GM21360 (cell line): Measurements from ENCODE around the gene TTC23.
A peak's percentile ranks its signal among the peaks of the same experiment; 100 is the strongest.

Source experiments
- ATAC-seq: cut with Tn5 transposase; IDR thresholded peaks from one replicate; pipeline ENCODE4 v1.9.1; 2021; ENCODE audit warnings: mild to moderate bottlenecking, moderate library complexity; ENCODE audit not compliant: unreplicated experiment

TTC23 gene

DNA sequence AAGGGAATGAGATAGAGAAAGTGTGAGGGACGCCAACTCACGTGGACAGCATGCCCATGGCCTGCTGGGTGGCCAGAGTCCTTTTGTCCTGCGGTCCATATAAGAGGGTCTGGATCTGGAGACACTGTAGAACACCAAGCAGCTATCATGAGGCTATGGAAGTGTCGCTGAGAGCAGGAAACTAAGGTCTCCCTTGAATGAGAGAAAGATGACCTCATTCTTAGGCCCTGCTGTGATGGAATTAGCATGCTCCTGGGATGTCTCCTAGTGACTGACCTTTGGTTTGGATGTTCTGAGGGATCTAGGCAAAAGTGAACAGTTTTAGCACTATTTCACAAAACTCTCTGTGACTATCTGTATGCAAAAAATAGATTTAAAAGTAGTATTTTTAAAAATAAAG lies 110.1 kb downstream of the TTC23 start:
- ATAC-seq: no peak

DNA sequence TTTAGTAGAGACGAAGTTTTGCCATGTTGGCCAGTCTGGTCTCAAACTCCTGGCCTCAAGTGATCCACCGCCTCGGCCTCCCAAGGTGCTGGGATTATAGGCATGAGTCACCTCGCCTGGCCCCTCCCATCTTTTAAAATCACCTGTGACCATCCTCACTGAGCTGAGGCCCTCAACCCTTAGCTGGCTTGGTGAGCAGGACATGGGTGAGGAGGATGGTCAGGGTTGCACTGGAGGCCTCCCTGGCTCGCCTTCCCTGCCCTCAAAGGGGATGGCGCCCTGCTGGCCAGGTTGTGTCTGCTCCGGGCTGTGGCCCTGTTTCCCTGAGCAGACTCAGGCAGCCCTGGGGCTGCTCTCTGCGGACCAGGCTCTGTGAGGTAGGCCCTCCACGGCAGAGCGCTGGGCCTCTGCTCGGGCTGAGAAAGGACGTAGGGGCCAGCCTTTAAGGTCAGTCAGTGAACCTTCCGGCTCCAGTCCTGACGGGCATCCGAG lies 110.8 kb downstream of the TTC23 start:
- ATAC-seq: no peak

DNA sequence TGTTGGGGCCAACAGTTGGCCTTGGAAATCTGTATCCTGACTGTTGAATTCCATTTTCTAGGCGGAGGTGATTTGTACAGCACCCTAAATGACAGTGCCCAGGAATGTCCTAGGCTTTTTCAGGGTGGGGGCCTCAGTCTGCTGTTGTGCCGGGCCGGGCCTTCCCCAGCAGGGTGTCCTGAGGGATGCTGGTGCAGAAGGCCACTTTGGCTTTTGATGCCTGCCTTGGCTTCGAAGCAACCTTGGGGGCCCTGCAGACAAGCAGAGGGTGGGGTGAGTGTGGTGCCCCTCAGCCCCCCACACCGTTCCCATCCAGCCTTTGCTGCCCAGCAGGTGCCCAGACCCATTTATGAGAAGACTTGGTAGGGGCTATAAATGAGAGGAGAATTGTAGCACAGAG lies 111.5 kb downstream of the TTC23 start:
- ATAC-seq: no peak

DNA sequence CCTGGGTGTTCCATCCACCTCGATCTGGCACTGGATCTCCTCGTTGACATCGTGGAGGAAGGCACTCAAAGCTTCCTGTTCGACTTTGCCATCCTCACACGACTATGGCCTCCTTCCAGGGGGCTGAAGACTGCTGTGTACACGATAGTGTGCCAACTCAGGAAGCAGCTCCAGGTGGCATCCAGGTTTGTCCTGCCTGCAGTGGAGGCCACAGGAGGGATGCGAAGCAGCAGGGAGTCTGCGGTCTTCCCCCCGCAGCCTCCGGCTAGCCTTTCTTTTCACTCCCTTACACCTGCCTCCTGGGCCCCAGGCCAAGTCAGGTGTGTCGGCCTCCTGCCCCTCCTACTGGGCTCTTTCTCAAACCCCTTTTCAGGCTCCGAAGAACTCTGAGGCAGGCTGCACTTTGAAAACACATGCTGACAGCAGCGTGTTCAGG lies 112.3 kb downstream of the TTC23 start:
- no peak for ATAC-seq

DNA sequence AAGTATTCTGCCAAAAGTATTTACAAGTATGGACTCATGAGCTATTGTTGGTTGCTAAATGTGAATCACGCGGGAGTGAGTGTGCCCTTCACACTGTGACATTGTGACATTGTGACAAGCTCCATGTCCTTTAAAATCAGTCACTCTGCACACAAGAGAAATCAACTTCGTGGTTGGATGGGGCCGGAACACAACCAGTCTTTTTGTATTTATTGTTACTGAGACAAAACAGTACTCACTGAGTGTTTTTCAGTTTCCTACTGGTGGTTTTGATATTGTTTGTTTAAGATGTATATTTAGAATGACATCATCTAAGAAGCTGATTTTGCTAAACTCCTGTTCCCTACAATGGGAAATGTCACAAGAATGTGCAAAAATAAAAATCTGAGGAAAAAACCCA lies 114.2 kb downstream of the TTC23 start:
- peak; percentile 95 for ATAC-seq

DNA sequence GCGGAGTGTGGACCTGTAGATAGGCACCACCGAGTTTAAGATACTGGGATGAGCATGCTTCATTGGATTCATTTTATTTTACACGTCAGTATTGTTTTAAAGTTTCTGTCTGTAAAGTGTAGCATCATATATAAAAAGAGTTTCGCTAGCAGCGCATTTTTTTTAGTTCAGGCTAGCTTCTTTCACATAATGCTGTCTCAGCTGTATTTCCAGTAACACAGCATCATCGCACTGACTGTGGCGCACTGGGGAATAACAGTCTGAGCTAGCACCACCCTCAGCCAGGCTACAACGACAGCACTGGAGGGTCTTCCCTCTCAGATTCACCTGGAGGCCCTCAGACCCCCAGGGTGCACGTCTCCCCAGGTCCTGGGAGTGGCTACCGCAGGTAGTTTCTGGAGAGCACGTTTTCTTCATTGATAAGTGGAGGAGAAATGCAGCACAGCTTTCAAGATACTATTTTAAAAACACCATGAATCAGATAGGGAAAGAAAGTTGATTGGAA lies 115.0 kb downstream of the TTC23 start:
- no peak for ATAC-seq

DNA sequence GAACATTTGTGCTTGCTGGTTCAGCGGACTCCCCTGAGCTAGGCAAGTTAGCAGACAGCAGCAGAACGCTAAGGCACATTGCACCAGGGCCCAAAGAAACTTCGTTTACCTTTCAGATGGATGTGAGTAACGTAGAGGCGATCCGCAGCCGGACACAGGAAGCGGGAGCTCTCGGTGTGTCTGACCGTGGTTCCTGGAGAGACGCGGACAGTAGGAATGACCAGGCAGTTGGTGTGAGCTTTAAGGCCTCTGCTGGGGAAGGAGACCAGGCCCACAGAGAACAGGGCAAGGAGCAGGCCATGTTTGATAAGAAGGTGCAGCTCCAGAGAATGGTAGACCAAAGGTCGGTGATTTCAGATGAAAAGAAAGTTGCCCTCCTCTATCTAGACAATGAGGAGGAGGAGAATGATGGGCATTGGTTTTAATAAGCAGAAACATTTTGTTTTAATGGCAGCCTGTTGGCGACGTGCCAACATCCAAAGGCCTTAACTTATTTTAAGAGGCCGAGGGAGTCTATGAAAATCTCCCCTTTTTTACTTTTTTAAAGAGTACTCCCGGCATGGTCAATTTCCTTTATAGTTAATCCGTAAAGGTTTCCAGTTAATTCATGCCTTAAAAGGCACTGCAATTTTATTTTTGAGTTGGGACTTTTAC lies 116.6 kb downstream of the TTC23 start:
- no peak for ATAC-seq

DNA sequence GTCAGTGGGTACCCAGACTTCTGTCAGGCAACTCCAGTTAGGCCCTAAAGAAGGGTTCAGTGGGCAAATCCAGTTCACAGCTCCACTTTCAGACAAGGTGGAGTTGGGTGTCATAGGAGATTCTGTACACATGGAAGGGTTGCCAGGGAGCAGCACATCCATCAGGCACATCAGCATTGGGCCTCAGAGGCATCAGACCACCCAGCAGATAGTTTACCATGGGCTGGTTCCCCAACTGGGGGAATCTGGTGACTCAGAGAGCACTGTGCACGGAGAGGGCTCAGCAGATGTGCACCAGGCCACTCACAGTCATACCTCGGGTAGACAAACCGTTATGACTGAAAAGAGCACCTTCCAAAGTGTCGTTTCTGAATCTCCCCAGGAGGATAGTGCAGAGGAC lies 117.3 kb downstream of the TTC23 start:
- no peak for ATAC-seq

DNA sequence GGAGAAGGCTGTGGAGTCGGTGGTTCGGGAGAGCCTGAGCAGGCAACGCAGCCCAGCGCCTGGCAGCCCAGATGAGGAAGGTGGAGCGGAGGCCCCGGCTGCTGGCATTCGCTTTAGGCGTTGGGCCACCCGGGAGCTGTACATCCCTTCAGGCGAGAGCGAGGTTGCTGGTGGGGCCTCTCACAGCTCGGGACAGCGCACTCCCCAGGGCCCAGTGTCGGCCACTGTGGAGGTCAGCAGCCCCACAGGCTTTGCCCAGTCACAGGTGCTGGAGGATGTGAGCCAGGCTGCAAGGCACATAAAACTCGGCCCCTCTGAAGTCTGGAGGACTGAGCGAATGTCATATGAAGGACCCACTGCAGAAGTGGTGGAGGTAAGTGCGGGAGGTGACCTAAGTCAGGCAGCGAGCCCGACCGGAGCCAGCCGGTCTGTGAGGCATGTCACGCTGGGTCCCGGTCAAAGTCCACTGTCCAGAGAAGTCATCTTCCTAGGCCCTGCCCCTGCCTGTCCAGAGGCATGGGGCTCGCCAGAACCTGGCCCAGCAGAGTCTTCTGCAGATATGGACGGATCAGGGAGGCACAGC lies 117.8 kb downstream of the TTC23 start:
- ATAC-seq: no peak

DNA sequence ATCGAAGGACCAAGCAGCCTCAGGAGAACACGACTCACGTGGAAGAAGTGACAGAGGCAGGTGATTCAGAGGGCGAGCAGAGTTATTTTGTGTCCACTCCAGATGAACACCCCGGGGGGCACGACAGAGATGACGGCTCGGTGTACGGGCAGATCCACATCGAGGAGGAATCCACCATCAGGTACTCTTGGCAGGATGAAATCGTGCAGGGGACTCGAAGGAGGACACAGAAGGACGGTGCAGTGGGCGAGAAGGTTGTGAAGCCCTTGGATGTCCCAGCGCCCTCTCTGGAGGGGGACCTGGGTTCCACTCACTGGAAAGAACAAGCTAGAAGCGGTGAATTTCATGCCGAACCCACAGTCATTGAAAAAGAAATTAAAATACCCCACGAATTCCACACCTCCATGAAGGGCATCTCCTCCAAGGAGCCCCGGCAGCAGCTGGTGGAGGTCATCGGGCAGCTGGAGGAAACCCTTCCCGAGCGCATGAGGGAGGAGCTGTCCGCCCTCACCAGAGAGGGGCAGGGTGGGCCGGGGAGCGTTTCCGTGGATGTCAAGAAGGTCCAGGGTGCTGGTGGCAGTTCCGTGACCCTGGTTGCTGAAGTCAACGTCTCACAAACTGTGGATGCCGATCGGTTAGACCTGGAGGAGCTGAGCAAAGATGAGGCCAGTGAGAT lies 118.5 kb downstream of the TTC23 start:
- no peak for ATAC-seq

DNA sequence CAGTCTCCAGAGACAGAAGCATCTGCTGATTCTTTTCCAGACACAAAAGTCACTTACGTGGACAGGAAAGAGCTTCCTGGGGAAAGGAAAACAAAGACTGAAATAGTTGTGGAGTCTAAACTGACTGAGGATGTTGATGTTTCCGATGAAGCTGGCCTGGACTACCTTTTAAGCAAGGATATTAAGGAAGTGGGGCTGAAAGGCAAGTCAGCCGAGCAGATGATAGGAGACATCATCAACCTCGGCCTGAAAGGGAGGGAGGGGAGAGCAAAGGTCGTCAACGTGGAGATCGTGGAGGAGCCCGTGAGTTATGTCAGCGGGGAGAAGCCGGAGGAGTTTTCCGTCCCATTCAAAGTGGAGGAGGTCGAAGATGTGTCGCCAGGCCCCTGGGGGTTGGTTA lies 119.1 kb downstream of the TTC23 start:
- ATAC-seq: no peak

DNA sequence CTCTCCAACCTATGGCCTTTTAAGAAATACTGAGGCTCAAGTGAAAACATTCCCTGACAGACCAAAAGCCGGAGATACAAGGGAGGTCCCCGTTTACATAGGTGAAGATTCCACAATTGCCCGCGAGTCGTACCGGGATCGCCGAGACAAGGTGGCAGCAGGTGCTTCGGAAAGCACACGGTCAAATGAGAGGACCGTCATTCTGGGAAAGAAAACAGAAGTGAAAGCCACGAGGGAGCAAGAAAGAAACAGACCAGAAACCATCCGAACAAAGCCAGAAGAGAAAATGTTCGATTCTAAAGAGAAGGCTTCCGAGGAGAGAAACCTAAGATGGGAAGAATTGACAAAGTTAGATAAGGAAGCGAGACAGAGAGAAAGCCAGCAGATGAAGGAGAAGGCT lies 119.7 kb downstream of the TTC23 start:
- no peak for ATAC-seq

DNA sequence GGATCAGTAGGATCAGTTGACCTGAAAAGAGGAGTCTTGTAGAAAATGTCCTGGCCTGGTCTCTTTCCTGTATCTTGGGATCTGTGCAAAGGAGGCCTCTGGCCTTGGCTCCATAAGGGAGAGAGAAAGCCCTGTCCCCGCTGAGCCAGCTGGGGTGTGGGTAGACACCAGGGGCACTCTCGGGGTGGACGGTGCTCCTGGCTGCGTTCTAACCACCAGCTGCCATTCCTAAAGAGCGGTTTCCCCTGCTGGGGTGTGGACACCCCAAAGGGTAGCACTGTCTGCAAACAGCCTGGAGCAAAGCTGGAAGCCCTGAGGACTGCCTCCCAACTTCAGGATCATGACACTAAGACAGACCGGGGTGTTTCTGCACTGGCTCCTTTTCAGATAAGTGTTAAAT lies 121.0 kb downstream of the TTC23 start:
- no peak for ATAC-seq

DNA sequence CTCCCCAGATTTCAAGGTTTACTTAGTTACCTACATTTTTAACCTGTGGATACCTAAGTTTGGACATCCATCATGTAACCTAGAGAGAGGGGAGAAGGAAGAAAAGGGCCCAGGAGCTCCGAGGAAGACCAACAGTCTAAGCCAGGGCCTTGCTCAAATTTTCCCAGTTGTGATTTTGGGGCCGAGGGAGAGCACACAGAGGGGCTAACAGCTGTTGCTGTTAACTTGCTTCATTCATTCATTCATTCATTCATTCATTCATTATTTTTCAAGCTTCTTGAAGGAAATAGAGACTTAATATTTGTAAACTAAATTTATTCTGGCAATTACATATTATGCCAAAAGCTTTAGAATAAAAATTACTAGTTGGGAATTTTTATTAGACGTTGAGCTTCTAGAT lies 121.6 kb downstream of the TTC23 start:
- no peak for ATAC-seq

DNA sequence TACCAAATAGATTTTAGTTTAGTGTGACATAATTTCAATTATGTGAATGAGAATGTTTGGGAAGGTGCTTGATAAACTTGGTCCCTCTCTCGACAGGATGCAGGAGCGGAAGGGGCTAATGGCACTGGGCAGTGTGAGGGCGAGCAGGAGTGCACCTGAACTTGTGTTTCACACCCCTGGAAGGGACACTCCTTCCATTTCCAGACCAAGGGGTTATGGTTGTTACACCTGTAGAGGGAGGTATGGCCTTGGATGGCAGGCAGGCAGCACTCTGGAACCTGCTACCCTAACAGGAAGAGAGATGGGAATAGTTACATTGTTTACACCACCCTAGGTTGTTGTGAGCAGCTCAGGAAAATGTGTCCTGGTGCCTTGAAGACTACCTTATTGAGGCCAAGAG lies 122.5 kb downstream of the TTC23 start:
- no peak for ATAC-seq

DNA sequence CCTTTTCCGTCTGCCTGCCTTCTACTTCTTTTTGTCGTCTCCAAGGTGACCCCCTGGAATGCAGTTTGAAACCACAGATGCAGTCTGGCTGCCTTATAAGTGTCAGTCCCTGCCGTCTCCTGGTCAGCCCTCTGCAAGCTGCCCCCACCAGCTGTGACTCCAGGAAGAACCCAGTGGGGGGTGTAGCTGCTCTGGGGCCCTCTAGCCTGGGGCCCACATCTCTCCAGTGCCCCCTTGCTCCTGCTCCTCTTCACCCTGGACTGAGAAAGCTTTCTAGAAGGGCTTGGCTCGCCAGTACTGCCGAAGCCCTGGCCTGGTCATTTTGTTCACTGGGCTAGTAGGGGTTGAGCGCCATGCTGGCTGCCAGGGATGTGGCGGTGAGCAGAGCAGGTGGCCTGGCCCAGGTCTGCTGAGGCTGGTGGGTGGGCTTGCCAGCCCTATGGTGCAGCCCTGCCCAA lies 123.2 kb downstream of the TTC23 start:
- ATAC-seq: no peak

DNA sequence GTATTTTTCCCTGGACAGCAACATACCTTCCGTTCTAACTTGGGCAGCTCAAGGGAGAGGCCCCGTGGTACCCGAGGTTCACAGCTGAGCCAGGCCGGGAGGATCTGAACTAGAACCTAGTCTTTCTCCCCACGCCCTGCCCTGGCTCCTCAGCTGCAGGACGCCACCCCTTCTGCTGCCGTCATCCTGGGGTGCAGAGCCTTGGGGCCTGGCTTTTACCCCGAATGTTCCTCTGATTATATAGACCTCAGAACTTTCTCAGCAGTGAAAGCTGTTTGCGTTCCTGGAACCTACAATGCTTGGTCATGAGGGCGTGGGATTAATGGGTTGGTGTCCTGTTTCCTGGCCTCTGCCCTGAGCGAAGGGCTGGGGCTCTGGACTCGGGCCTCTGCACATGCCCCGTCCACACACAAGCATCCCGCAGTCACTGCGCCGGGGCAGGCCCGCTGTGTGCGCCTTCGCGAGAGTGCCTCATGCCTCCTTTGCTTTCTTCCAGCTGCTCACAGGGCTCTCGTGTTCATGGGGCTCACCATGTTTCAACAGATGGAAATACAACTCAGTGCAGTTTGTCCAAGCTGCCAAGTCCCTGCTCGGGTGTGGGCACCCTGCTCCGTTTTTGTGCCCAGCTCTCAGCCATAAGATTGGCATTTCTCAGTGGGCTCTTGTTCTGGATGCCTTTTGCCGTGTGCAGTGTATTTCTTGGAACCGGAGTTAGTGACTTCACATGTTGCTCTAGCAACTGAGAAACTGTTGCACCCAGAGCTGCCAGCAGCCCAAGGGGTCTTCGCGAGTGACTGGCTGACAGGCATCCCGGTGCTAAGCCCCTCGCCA lies 124.1 kb downstream of the TTC23 start:
- no peak for ATAC-seq

DNA sequence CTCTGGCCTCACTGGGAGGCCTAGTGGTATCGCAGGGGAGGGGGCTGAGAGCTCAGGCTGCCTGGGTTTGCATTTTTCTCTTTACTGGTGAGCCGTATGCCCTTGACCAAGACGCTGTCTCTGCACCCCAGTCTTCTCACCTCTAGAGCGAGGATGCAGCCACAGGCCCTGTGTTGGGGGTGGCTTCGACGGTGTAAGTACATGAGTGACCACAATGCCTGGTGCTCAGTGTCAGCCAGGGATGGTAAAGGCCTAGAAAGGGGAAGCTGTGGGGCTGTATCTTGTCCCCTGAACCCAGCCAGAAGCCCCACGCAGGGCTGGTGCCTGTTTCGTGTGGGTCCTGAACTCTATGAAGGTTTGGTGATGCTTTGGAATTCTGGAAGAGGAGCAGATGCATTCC lies 124.7 kb downstream of the TTC23 start:
- ATAC-seq: no peak

DNA sequence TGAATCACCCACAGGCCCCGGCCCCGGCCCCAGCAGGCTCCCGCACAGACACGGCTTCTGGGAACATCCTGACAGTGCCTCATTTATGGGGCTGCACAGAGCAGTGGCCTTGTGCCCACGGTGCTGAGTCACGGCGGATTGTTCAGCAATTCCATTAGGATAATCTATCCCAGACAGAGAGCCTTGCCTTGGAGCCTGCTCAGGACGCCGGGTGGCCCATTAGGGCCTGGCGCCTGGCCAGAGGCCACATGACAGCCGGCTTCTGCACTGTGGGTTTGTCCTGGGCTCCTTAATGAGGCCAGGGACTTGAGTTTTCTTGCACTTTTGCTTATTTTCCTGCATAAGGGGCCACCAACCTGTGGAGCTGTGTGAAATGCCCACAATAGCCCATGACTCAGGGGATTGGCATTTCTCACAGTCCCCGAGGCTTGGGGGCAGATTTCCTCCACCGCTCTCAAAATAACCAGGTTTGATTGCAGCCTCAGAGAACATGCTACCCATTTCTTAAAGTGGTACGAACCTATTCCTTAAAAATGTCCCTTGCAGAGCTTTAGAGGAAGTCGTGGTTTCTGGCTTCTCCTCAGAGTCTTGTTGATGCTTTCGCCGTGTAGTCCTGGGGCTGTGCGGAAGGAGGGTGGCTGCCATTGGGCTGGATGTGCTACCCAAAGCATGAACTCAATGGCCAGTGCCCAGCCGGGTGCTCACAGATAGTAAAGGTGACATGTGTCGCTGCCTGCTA lies 125.5 kb downstream of the TTC23 start:
- no peak for ATAC-seq
